GM21423 (cell line): ENCODE data around the gene LRRFIP2.

Experiments
- ATAC-seq: cut with Tn5 transposase; IDR thresholded peaks from one replicate; pipeline ENCODE4 v1.9.1; 2021; ENCODE audit warnings: mild to moderate bottlenecking, moderate library complexity; ENCODE audit not compliant: unreplicated experiment

Gene LRRFIP2

GRCh38 chr3:37117548-37117947 is 56.8 kb downstream of the LRRFIP2 start:
- ATAC-seq: no peak

- no peak for ATAC-seq
Measured at GRCh38 chr3:37116998-37117397, 57.4 kb downstream of the LRRFIP2 start.

GRCh38 chr3:37115446-37115845 is 58.9 kb downstream of the LRRFIP2 start:
- no peak for ATAC-seq

GRCh38 chr3:37114251-37115145 is 59.9 kb downstream of the LRRFIP2 start:
- ATAC-seq: no peak

GRCh38 chr3:37112987-37113386 is 61.4 kb downstream of the LRRFIP2 start:
- no peak for ATAC-seq

GRCh38 chr3:37111199-37111598 is 63.2 kb downstream of the LRRFIP2 start:
- ATAC-seq: no peak

GRCh38 chr3:37107846-37108245 is 66.5 kb downstream of the LRRFIP2 start:
- no peak for ATAC-seq

GRCh38 chr3:37103103-37103808 is 71.1 kb downstream of the LRRFIP2 start:
- no peak for ATAC-seq

- ATAC-seq: no peak
Measured at GRCh38 chr3:37100411-37100810, 74.0 kb downstream of the LRRFIP2 start.

- ATAC-seq: no peak
Measured at GRCh38 chr3:37099469-37099868, 74.9 kb downstream of the LRRFIP2 start.

GRCh38 chr3:37098884-37099283 is 75.5 kb downstream of the LRRFIP2 start:
- no peak for ATAC-seq

GRCh38 chr3:37097776-37098175 is 76.6 kb downstream of the LRRFIP2 start:
- peak; percentile 43 for ATAC-seq

GRCh38 chr3:37096975-37097374 is 77.4 kb downstream of the LRRFIP2 start:
- no peak for ATAC-seq

- no peak for ATAC-seq
Measured at GRCh38 chr3:37096288-37096687, 78.1 kb downstream of the LRRFIP2 start.

- ATAC-seq: no peak
Measured at GRCh38 chr3:37094636-37095035, 79.7 kb downstream of the LRRFIP2 start.

- no peak for ATAC-seq
Measured at GRCh38 chr3:37093481-37093880, 80.9 kb downstream of the LRRFIP2 start.

GRCh38 chr3:37092484-37092883 is 81.9 kb downstream of the LRRFIP2 start:
- ATAC-seq: no peak

- ATAC-seq: no peak
Measured at GRCh38 chr3:37087870-37088269, 86.5 kb downstream of the LRRFIP2 start.

GRCh38 chr3:37086918-37087317 is 87.5 kb downstream of the LRRFIP2 start:
- ATAC-seq: no peak

- ATAC-seq: no peak
Measured at GRCh38 chr3:37082317-37082716, 92.1 kb downstream of the LRRFIP2 start.

GRCh38 chr3:37075955-37076354 is 98.4 kb downstream of the LRRFIP2 start:
- ATAC-seq: no peak

GRCh38 chr3:37074178-37074577 is 100.2 kb downstream of the LRRFIP2 start:
- ATAC-seq: no peak
